ENCODE measurements around the gene LUC7L3. TPM values are rescaled to one million over a fixed set of nuclear protein-coding genes. Genes with fewer than 3 reads are reported as not detected.

The LUC7L3 gene
- polyA plus RNA-seq, 2 of the 4 experiments (the other 2 are of a cell fraction) = 209 to 211 TPM

DNA sequence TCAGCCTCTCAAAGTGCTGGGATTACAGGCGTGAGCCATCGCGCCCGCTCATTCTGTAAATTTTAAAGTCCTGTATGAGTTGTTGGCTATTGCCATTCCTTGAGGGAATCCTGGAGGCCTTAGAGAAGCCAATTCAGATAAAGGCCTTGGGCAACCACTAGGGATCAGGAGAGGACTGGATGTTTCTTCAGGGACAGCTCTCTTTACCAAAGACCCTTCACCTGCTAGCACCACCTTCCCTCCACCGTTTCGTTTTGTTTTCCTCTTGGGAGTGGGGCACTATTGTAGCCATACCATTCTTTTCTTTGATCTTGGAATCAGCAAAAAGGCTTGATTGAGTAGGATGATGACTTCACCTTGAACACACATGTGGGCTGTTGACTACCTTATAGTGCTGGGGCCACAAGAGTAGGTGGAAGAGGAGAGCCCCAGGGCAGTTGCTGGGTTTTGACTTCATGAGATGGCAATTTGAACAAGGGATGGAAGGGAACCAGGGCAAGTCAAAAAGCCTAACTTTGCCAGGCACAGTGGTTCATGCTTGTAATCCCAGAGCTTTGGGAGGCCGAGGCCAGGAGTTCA is 54.9 kb downstream of the LUC7L3 start (continued):
- TF ChIP-seq FOSL2 (IDR thresholded peaks at IDR 0.05) = no peak
- TF ChIP-seq FOSL2 (CRISPR knock-in tag; IDR thresholded peaks at IDR 0.05) = no peak
- no peak for TF ChIP-seq HDAC2 (IDR thresholded peaks at IDR 0.05)
- TF ChIP-seq ATOH8 (CRISPR knock-in tag; IDR thresholded peaks at IDR 0.05; ENCODE audit: low read depth) = no peak
- no peak for TF ChIP-seq BHLHE40 (IDR thresholded peaks at IDR 0.05; ENCODE audit: low read depth, low read length)
- no peak for TF ChIP-seq CHD4 (IDR thresholded peaks at IDR 0.05; ENCODE audit: borderline replicate concordance)
- TF ChIP-seq POLR2A (IDR thresholded peaks at IDR 0.05; ENCODE audit: low read length) = no peak
- no peak for TF ChIP-seq GATA3 (IDR thresholded peaks at IDR 0.05; ENCODE audit: borderline replicate concordance)
- TF ChIP-seq JUNB (IDR thresholded peaks at IDR 0.05) = no peak
- TF ChIP-seq POLR2AphosphoS2 (conservative IDR thresholded peaks at IDR 0.05; ENCODE audit: low read length) = no peak
- no peak for TF ChIP-seq FOXS1 (CRISPR knock-in tag; IDR thresholded peaks at IDR 0.05)
- TF ChIP-seq ZNF302 (CRISPR knock-in tag; IDR thresholded peaks at IDR 0.05) = no peak
- no peak for TF ChIP-seq HOXB5 (CRISPR knock-in tag; IDR thresholded peaks at IDR 0.05)

DNA sequence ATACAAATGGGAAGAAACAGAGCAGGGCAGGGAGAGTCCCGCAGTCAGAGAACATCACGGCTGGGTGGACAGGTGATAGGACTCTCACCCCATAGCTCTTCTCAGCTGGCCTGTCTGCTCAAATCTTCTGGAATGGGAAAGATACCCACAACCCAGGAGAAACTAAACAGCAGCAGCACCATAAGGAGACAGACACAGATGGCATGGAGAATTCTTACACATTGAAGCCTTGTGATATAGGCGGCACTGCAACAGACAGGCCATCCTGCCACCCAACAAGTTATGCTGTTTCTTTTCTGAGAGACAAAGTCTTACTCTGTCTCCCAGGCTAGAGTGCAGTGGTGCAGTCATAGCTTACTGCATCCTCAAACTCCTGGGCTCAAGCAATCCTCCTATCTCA is 56.5 kb downstream of the LUC7L3 start:
- no peak for FAIRE-seq
- 94% methylated on average over 3 of the region's 3 CpGs for WGBS (ENCODE audit: missing lambda C conversion rate)
- ChIA-PET POLR2A (interaction anchor here (0.8 kb wide), 1 partner anchor 40 kb away, joined by 4 read pairs; no protein-coding TSS in a partner anchor), CTCF (interaction anchor here (0.6 to 2.7 kb wide), 6 partner anchors 11 to 164 kb away, joined by 3 to 9 read pairs (median 4); no protein-coding TSS in a partner anchor)
- no peak overlapping the region for H3K27ac ChIP-seq
- no peak for DNase-seq (ENCODE audit: low read depth in 1 of 2, low spot score in 1 of 2)
- no peaks in the 10 kb centered on the region for H3K9me3 ChIP-seq
- ATAC-seq = no peak; a peak in 2 of 6 replicates
- H3K4me3 ChIP-seq = no peak overlapping the region
- no peak overlapping the region for H3K4me2 ChIP-seq
- no peak for TF ChIP-seq ZFP36 (IDR thresholded peaks at IDR 0.05; ENCODE audit: borderline replicate concordance, partially characterized antibody)
- no peak for TF ChIP-seq ZSCAN20 (CRISPR knock-in tag; IDR thresholded peaks at IDR 0.05)
- TF ChIP-seq SREBF2 (IDR thresholded peaks at IDR 0.05) = no peak
- no peak for TF ChIP-seq ZC3H11A (IDR thresholded peaks at IDR 0.05)
- TF ChIP-seq POLR2AphosphoS2 (conservative IDR thresholded peaks at IDR 0.05; ENCODE audit: low read length) = no peak
- TF ChIP-seq NR3C1 (IDR thresholded peaks at IDR 0.05) = no peak
- TF ChIP-seq RFX5 (IDR thresholded peaks at IDR 0.05) = no peak
- no peak for TF ChIP-seq TP53 (CRISPR knock-in tag; IDR thresholded peaks at IDR 0.05)
- H3K4me1 ChIP-seq = no peaks in the 10 kb centered on the region

DNA sequence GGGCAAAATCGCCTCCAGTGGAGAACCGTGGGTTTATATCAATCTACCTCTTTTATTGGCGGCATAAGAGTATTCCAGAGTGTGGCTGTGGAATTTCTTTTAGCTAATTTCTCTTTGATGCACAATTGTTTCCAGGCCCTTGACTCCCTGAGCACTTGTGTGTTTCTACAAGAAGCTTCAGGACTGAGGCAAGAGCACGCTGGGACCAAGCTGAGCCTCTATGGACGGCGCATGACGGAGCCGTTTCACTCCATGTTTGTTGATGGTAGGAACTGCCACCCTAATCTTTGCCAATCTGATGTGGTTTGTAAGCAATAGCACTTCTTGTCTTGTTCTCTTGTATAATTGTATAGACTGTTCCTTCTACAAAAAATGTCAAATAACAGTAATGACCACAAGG is 59.1 kb downstream of the LUC7L3 start:
- ATAC-seq = no peak
- Histone ChIP-seq H3K4me3 (no peak overlapping the region), H3K9me3 (no peaks in the 10 kb centered on the region), H3K27ac (no peak overlapping the region), H3K4me1 (0 out of 3 replicates have a peak, but pooled peaks cover 3% of the 10 kb centered on the region), H3K4me2 (no peak overlapping the region)
- whole genome bisulfite sequencing (ENCODE audit: missing lambda C conversion rate) = 76% methylated on average over 8 of the region's 8 CpGs
- FAIRE-seq = no peak
- DNase-seq (ENCODE audit: low read depth in 1 of 2, low spot score in 1 of 2) = no peak
- TF ChIP-seq, protein P1, sequence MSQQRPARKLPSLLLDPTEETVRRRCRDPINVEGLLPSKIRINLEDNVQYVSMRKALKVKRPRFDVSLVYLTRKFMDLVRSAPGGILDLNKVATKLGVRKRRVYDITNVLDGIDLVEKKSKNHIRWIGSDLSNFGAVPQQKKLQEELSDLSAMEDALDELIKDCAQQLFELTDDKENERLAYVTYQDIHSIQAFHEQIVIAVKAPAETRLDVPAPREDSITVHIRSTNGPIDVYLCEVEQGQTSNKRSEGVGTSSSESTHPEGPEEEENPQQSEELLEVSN (IDR thresholded peaks at IDR 0.05; ENCODE audit: borderline replicate concordance, low read depth) = no peak
- TF ChIP-seq PHF8 (IDR thresholded peaks at IDR 0.05; ENCODE audit: borderline replicate concordance, low read depth) = no peak
- no peak for TF ChIP-seq SREBF2 (IDR thresholded peaks at IDR 0.05)
- TF ChIP-seq CBX8 (IDR thresholded peaks at IDR 0.05) = no peak
- no peak for TF ChIP-seq BHLHE40 (IDR thresholded peaks at IDR 0.05; ENCODE audit: low read depth, low read length)
- no peak for TF ChIP-seq HOXA7 (CRISPR knock-in tag; IDR thresholded peaks at IDR 0.05)
- TF ChIP-seq HOXB5 (CRISPR knock-in tag; IDR thresholded peaks at IDR 0.05) = no peak
- no peak for TF ChIP-seq CHD2 (IDR thresholded peaks at IDR 0.05; ENCODE audit: low read length, partially characterized antibody)
- TF ChIP-seq, protein P2, sequence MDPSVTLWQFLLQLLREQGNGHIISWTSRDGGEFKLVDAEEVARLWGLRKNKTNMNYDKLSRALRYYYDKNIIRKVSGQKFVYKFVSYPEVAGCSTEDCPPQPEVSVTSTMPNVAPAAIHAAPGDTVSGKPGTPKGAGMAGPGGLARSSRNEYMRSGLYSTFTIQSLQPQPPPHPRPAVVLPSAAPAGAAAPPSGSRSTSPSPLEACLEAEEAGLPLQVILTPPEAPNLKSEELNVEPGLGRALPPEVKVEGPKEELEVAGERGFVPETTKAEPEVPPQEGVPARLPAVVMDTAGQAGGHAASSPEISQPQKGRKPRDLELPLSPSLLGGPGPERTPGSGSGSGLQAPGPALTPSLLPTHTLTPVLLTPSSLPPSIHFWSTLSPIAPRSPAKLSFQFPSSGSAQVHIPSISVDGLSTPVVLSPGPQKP (IDR thresholded peaks at IDR 0.05; ENCODE audit: low read depth, low read length) = no peak
- no peak for TF ChIP-seq GATA3 (IDR thresholded peaks at IDR 0.05; ENCODE audit: borderline replicate concordance)
- TF ChIP-seq ATOH8 (CRISPR knock-in tag; IDR thresholded peaks at IDR 0.05; ENCODE audit: low read depth) = no peak
- TF ChIP-seq JUN (IDR thresholded peaks at IDR 0.05) = no peak
- no peak for TF ChIP-seq HDAC2 (IDR thresholded peaks at IDR 0.05)
- no peak for TF ChIP-seq HEYL (CRISPR knock-in tag; IDR thresholded peaks at IDR 0.05)
- TF ChIP-seq, protein P3, sequence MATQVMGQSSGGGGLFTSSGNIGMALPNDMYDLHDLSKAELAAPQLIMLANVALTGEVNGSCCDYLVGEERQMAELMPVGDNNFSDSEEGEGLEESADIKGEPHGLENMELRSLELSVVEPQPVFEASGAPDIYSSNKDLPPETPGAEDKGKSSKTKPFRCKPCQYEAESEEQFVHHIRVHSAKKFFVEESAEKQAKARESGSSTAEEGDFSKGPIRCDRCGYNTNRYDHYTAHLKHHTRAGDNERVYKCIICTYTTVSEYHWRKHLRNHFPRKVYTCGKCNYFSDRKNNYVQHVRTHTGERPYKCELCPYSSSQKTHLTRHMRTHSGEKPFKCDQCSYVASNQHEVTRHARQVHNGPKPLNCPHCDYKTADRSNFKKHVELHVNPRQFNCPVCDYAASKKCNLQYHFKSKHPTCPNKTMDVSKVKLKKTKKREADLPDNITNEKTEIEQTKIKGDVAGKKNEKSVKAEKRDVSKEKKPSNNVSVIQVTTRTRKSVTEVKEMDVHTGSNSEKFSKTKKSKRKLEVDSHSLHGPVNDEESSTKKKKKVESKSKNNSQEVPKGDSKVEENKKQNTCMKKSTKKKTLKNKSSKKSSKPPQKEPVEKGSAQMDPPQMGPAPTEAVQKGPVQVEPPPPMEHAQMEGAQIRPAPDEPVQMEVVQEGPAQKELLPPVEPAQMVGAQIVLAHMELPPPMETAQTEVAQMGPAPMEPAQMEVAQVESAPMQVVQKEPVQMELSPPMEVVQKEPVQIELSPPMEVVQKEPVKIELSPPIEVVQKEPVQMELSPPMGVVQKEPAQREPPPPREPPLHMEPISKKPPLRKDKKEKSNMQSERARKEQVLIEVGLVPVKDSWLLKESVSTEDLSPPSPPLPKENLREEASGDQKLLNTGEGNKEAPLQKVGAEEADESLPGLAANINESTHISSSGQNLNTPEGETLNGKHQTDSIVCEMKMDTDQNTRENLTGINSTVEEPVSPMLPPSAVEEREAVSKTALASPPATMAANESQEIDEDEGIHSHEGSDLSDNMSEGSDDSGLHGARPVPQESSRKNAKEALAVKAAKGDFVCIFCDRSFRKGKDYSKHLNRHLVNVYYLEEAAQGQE (IDR thresholded peaks at IDR 0.05) = no peak
- TF ChIP-seq POLR2A (IDR thresholded peaks at IDR 0.05; ENCODE audit: low read length) = no peak
- no peak for TF ChIP-seq FOSL2 (IDR thresholded peaks at IDR 0.05)
- no peak for TF ChIP-seq FOSL2 (CRISPR knock-in tag; IDR thresholded peaks at IDR 0.05)
- TF ChIP-seq ZNF302 (CRISPR knock-in tag; IDR thresholded peaks at IDR 0.05) = no peak
- POLR2A ChIA-PET = no interaction called here
- CTCF ChIA-PET = interaction anchor here (0.9 to 10.7 kb wide), 11 partner anchors 12 to 232 kb away, joined by 3 to 324 read pairs (median 7); no protein-coding TSS in a partner anchor
